Central memory CD8-positive, alpha-beta T cell (primary cell): Measurements from ENCODE around the gene LDLRAD4.

Experiments used
- ATAC-seq: fragments of 150-1000 bp; cut with Tn5 transposase; replicated peaks from 2 replicates; pipeline ENCODE4 v1.10.0; 2022; ENCODE audit warnings: mild to moderate bottlenecking, moderate FRiP score, moderate number of reproducible peaks; ENCODE audit not compliant: poor library complexity, severe bottlenecking; ENCODE audit errors: extremely low read depth
- DNase-seq, 2 donors: peaks; one replicate each; pipeline ENCODE4 v3.0.0; 2021; ENCODE audit warnings: low spot score in 2 of 2
- H3K27ac Mint-ChIP-seq: one replicate; pipeline ENCODE4 v1.8.0; 2022; ENCODE audit warnings: low read depth, mild to moderate bottlenecking, moderate library complexity, mixed read lengths
- H3K27me3 Mint-ChIP-seq: one replicate; pipeline ENCODE4 v1.8.0; 2022; ENCODE audit warnings: mixed read lengths
- H3K36me3 Mint-ChIP-seq: one replicate; pipeline ENCODE4 v1.8.0; 2022; ENCODE audit warnings: mild to moderate bottlenecking, moderate library complexity, mixed read lengths; ENCODE audit not compliant: insufficient read depth
- H3K4me1 Mint-ChIP-seq: one replicate; pipeline ENCODE4 v1.8.0; 2022; ENCODE audit warnings: mixed read lengths
- H3K4me3 Mint-ChIP-seq: one replicate; pipeline ENCODE4 v1.8.0; 2022; ENCODE audit warnings: mild to moderate bottlenecking, moderate library complexity, mixed read lengths
- H3K9me3 Mint-ChIP-seq: one replicate; pipeline ENCODE4 v1.8.0; 2022; ENCODE audit warnings: mixed read lengths

Gene LDLRAD4

GRCh38 chr18:13446610-13447461 is 228.3 kb downstream of the LDLRAD4 start:
- Mint-ChIP-seq H3K27ac (no peak overlapping the region), H3K9me3 (no peaks in the 10 kb centered on the region), H3K4me1 (peaks cover 5% of the 10 kb centered on the region), H3K4me3 (no peak overlapping the region), H3K27me3 (no peaks in the 10 kb centered on the region), H3K36me3 (no peaks in the 10 kb centered on the region)
- DNase-seq (no peak), ATAC-seq (no peak)

- no peak overlapping the region for H3K27ac Mint-ChIP-seq
- no peak overlapping the region for H3K4me3 Mint-ChIP-seq
- H3K27me3 Mint-ChIP-seq, result no peaks in the 10 kb centered on the region
- H3K4me1 Mint-ChIP-seq, result peaks cover 5% of the 10 kb centered on the region
- no peaks in the 10 kb centered on the region for H3K36me3 Mint-ChIP-seq
- DNase-seq (no peak), ATAC-seq (no peak)
- H3K9me3 Mint-ChIP-seq, result no peaks in the 10 kb centered on the region
These were observed 229.2 kb downstream of the LDLRAD4 start for GRCh38 chr18:13447621-13448334.

- no peak for ATAC-seq
- H3K9me3 Mint-ChIP-seq, result no peaks in the 10 kb centered on the region
These were observed 229.8 kb downstream of the LDLRAD4 start for GRCh38 chr18:13448335-13448795.

GRCh38 chr18:13449651-13450050 is 231.1 kb downstream of the LDLRAD4 start:
- Mint-ChIP-seq H3K9me3 (no peaks in the 10 kb centered on the region), H3K36me3 (no peaks in the 10 kb centered on the region), H3K4me3 (no peak overlapping the region), H3K4me1 (peaks cover 12% of the 10 kb centered on the region), H3K27ac (no peak overlapping the region), H3K27me3 (no peaks in the 10 kb centered on the region)
- ATAC-seq (no peak), DNase-seq (no peak)

More at GRCh38 chr18:13448335-13448795, 229.8 kb downstream of the LDLRAD4 start:
- DNase-seq, result no peak
- H3K27me3 Mint-ChIP-seq, result no peaks in the 10 kb centered on the region
- no peak overlapping the region for H3K27ac Mint-ChIP-seq
- H3K4me3 Mint-ChIP-seq, result no peak overlapping the region
- H3K36me3 Mint-ChIP-seq, result no peaks in the 10 kb centered on the region
- peaks cover 3% of the 10 kb centered on the region for H3K4me1 Mint-ChIP-seq

- ATAC-seq, result no peak
- Mint-ChIP-seq H3K27ac (no peak overlapping the region), H3K36me3 (no peaks in the 10 kb centered on the region)
These were observed 232.0 kb downstream of the LDLRAD4 start for GRCh38 chr18:13450289-13451212.

GRCh38 chr18:13451213-13451540 is 232.6 kb downstream of the LDLRAD4 start:
- Mint-ChIP-seq H3K27ac (no peak overlapping the region), H3K27me3 (no peaks in the 10 kb centered on the region), H3K4me1 (peaks cover 22% of the 10 kb centered on the region), H3K4me3 (no peak overlapping the region), H3K36me3 (no peaks in the 10 kb centered on the region), H3K9me3 (no peaks in the 10 kb centered on the region)
- ATAC-seq (no peak), DNase-seq (no peak)

More at GRCh38 chr18:13450289-13451212, 232.0 kb downstream of the LDLRAD4 start:
- Mint-ChIP-seq H3K27me3 (no peaks in the 10 kb centered on the region), H3K4me3 (no peak overlapping the region), H3K9me3 (no peaks in the 10 kb centered on the region), H3K4me1 (peaks cover 15% of the 10 kb centered on the region)
- no peak for DNase-seq

- peaks cover 27% of the 10 kb centered on the region for H3K4me1 Mint-ChIP-seq
These were observed 233.3 kb downstream of the LDLRAD4 start for GRCh38 chr18:13451661-13452387.

GRCh38 chr18:13452388-13452811 is 233.8 kb downstream of the LDLRAD4 start:
- H3K9me3 Mint-ChIP-seq, result no peaks in the 10 kb centered on the region
- no peaks in the 10 kb centered on the region for H3K36me3 Mint-ChIP-seq
- no peak overlapping the region for H3K4me3 Mint-ChIP-seq
- ATAC-seq (no peak), DNase-seq (no peak)
- H3K4me1 Mint-ChIP-seq, result peaks cover 32% of the 10 kb centered on the region
- no peaks in the 10 kb centered on the region for H3K27me3 Mint-ChIP-seq
- peak overlapping the region; percentile 69 for H3K27ac Mint-ChIP-seq

More at GRCh38 chr18:13451661-13452387, 233.3 kb downstream of the LDLRAD4 start:
- no peak overlapping the region for H3K4me3 Mint-ChIP-seq
- H3K27me3 Mint-ChIP-seq, result no peaks in the 10 kb centered on the region
- no peaks in the 10 kb centered on the region for H3K36me3 Mint-ChIP-seq
- DNase-seq (no peak), ATAC-seq (no peak)
- no peaks in the 10 kb centered on the region for H3K9me3 Mint-ChIP-seq
- peak overlapping the region; percentile 56 for H3K27ac Mint-ChIP-seq

GRCh38 chr18:13452871-13453680 is 234.5 kb downstream of the LDLRAD4 start:
- H3K4me1 Mint-ChIP-seq, result peaks cover 33% of the 10 kb centered on the region

GRCh38 chr18:13453714-13454113 is 235.2 kb downstream of the LDLRAD4 start:
- H3K27ac Mint-ChIP-seq, result no peak overlapping the region
- peak overlapping the region; percentile 31 for H3K4me3 Mint-ChIP-seq
- ATAC-seq (peak; percentile 57), DNase-seq (no peak)
- no peaks in the 10 kb centered on the region for H3K27me3 Mint-ChIP-seq
- no peaks in the 10 kb centered on the region for H3K9me3 Mint-ChIP-seq
- peaks cover 33% of the 10 kb centered on the region for H3K4me1 Mint-ChIP-seq
- no peaks in the 10 kb centered on the region for H3K36me3 Mint-ChIP-seq

More at GRCh38 chr18:13452871-13453680, 234.5 kb downstream of the LDLRAD4 start:
- Mint-ChIP-seq H3K27me3 (no peaks in the 10 kb centered on the region), H3K36me3 (no peaks in the 10 kb centered on the region), H3K9me3 (no peaks in the 10 kb centered on the region), H3K27ac (peak overlapping the region; percentile 69), H3K4me3 (no peak overlapping the region)
- DNase-seq, result no peak
- no peak for ATAC-seq
